ENCODE results near the gene TRMT112.

GRCh38 chr11:64283092-64283491 is 34.3 kb downstream of the TRMT112 start:
- TF ChIP-seq ZNF274 (IDR thresholded peaks at IDR 0.05; ENCODE audit: low read depth, low read length) (no peak), YY1 (IDR thresholded peaks at IDR 0.05; ENCODE audit: insufficient read depth, insufficient read length) (no peak)

Measured in NT2/D1 (cell line).